ENCODE results near the gene CNTN3. TPM values are rescaled to one million over a fixed set of nuclear protein-coding genes. Genes with fewer than 3 reads are reported as not detected.

The CNTN3 gene
- total and polyA plus RNA-seq, 11 donors: 0.25 to 4.3 (median 1.9) TPM

DNA sequence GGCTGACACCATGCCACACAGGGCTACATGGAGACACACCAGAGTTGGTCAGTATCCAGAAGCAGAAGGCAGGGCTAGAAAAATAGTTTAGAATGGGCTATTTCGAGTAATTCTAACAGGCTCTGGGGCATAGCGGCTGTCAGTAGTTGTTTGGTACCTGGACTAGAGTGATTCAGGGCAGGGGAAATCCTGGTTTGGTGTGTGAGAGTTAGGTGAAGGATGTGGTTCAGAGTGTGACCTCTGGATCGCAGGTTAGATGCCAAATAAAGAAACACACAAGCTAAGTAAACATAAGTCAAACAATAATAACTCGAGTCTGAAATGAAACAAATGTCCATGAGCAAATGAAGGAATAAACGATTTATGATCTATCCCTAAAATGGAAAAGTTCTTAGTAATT, 31.5 kb downstream of the CNTN3 start:
- no peaks in the 10 kb centered on the region for H3K36me3 ChIP-seq
- intact Hi-C loops (cut with DNase I): no loop called here
- H3K4me3 ChIP-seq: no peak overlapping the region
- ATAC-seq (no peak), DNase-seq (no peak)
- no peaks in the 10 kb centered on the region for H3K27me3 ChIP-seq
- TF ChIP-seq POLR2A (IDR thresholded peaks at IDR 0.05): no peak
- TF ChIP-seq, protein P1, sequence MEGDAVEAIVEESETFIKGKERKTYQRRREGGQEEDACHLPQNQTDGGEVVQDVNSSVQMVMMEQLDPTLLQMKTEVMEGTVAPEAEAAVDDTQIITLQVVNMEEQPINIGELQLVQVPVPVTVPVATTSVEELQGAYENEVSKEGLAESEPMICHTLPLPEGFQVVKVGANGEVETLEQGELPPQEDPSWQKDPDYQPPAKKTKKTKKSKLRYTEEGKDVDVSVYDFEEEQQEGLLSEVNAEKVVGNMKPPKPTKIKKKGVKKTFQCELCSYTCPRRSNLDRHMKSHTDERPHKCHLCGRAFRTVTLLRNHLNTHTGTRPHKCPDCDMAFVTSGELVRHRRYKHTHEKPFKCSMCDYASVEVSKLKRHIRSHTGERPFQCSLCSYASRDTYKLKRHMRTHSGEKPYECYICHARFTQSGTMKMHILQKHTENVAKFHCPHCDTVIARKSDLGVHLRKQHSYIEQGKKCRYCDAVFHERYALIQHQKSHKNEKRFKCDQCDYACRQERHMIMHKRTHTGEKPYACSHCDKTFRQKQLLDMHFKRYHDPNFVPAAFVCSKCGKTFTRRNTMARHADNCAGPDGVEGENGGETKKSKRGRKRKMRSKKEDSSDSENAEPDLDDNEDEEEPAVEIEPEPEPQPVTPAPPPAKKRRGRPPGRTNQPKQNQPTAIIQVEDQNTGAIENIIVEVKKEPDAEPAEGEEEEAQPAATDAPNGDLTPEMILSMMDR (IDR thresholded peaks at IDR 0.05): no peak
- WGBS, 4 donors: 78 to 88% (median 82%) methylated on average over 5 of the region's 5 CpGs
- no peak overlapping the region for H3K27ac ChIP-seq
- no peaks in the 10 kb centered on the region for H3K4me1 ChIP-seq
- H3K9me3 ChIP-seq: no peaks in the 10 kb centered on the region

DNA sequence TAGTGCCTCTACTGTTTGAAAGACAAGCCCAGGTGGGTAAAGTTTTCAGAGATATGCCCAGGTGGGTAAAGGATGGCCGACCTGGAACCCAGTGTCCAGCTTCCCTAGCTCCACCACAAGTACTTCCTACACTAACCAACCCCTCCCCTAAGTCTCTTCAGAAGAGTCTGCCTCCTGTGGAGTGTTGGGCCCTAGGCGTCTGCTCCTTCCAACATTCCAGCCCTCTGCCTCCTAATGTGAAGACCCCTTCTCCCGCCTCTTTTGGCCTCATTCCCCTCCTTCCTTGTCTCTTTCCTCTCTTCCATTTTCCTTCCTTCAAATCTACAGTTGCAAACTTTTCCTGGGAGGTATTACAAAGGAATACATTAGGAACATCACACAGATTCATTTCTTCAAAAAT, 38.6 kb downstream of the CNTN3 start:
- no peak for ATAC-seq
- Histone ChIP-seq H3K36me3 (no peaks in the 10 kb centered on the region), H3K9me3 (peaks cover 0 to 4% (median 0%) of the 10 kb centered on the region in 12 donors), H3K4me3 (no peak overlapping the region), H3K4me1 (no peaks in the 10 kb centered on the region), H3K27me3 (no peaks in the 10 kb centered on the region), H3K27ac (no peak overlapping the region)
- DNase-seq: no peak
- TF ChIP-seq, protein P1 (IDR thresholded peaks at IDR 0.05): no peak
- TF ChIP-seq POLR2A (IDR thresholded peaks at IDR 0.05): no peak
- intact Hi-C loops (cut with DNase I): no loop called here
- WGBS, 4 donors: 56 to 63% (median 60%) methylated on average over 3 of the region's 3 CpGs

DNA sequence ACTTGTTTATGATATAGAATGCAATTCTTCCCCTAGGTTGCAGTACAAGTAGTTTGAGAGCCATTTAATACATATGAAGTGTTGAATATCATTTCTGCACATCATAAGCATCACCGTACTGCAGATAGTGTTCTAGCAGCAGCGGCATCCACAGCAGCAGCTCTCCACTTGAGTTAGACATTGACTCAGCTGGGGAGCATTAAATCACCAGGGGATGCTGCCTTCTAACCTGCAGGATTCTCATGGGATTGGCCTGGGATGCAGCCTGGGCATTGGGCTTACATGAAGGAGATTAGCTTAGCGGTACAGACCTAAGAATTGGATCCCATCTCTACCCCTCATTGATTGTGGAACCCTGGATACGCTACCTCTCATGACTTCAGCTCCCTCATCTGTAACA, 43.3 kb downstream of the CNTN3 start:
- H3K27me3 ChIP-seq: no peaks in the 10 kb centered on the region
- no peak overlapping the region for H3K4me3 ChIP-seq
- H3K27ac ChIP-seq: no peak overlapping the region
- 84 to 90% (median 87%) methylated on average over 4 of the region's 4 CpGs for WGBS, 4 donors
- TF ChIP-seq, protein P1 (IDR thresholded peaks at IDR 0.05): no peak
- no peak for TF ChIP-seq POLR2A (IDR thresholded peaks at IDR 0.05)
- intact Hi-C loops (cut with DNase I): no loop called here
- DNase-seq: no peak
- ATAC-seq: no peak
- H3K36me3 ChIP-seq: no peaks in the 10 kb centered on the region
- peaks cover 0 to 20% (median 0%) of the 10 kb centered on the region in 12 donors for H3K9me3 ChIP-seq
- no peaks in the 10 kb centered on the region for H3K4me1 ChIP-seq
